OCI-LY1 (cell line): ENCODE data around the gene PLK4.

Experiments used
- H2AFZ ChIP-seq: fragments of 200-600 bp; sonication (generic), shearing (Covaris generic); 2 replicates; pipeline ENCODE4 v1.6.0; 2014; ENCODE audit warnings: antibody characterized with exemption, mild to moderate bottlenecking, low read length
- H3F3A ChIP-seq: fragments of 200-600 bp; sonication (generic), shearing (Covaris generic); 2 replicates; pipeline ENCODE4 v1.6.0; 2014; ENCODE audit warnings: mild to moderate bottlenecking, antibody characterized with exemption, low read length, moderate library complexity; ENCODE audit not compliant: insufficient read depth
- H3K27ac ChIP-seq: fragments of 200-600 bp; sonication (generic); 2 replicates; pipeline ENCODE4 v1.5.1; 2014; ENCODE audit warnings: low read length, mixed run types, mild to moderate bottlenecking, low read depth; ENCODE audit not compliant: poor library complexity, severe bottlenecking
- H3K27me3 ChIP-seq: fragments of 200-600 bp; sonication (generic); 2 replicates; pipeline ENCODE4 v1.6.0; 2014; ENCODE audit warnings: antibody characterized with exemption, mild to moderate bottlenecking, low read length, moderate library complexity; ENCODE audit not compliant: insufficient read depth
- H3K36me3 ChIP-seq: fragments of 200-600 bp; sonication (generic); 2 replicates; pipeline ENCODE4 v1.6.1; 2014; ENCODE audit warnings: mild to moderate bottlenecking, antibody characterized with exemption, low read length, moderate library complexity, mixed read lengths; ENCODE audit not compliant: insufficient read depth
- H3K4me1 ChIP-seq: fragments of 200-600 bp; sonication (generic); 2 replicates; pipeline ENCODE4 v1.5.1; 2014; ENCODE audit warnings: mild to moderate bottlenecking, low read length, moderate library complexity; ENCODE audit not compliant: insufficient read depth, severe bottlenecking
- H3K4me2 ChIP-seq: fragments of 200-600 bp; sonication (generic), shearing (Covaris generic); 2 replicates; pipeline ENCODE4 v1.6.1; 2014; ENCODE audit warnings: low read length
- H3K4me3 ChIP-seq: fragments of 200-600 bp; sonication (generic); 2 replicates; pipeline ENCODE4 v1.5.1; 2014; ENCODE audit warnings: low read length, low read depth, mild to moderate bottlenecking, mixed read lengths; ENCODE audit not compliant: poor library complexity, severe bottlenecking
- H3K79me2 ChIP-seq: fragments of 200-600 bp; shearing (Covaris generic); 2 replicates; pipeline ENCODE4 v1.6.1; 2016; ENCODE audit warnings: mixed run types, low read length, mixed read lengths; ENCODE audit not compliant: insufficient read depth
- H3K9ac ChIP-seq: fragments of 200-600 bp; sonication (generic), shearing (Covaris generic); 2 replicates; pipeline ENCODE4 v1.6.1; 2014; ENCODE audit warnings: mild to moderate bottlenecking, low read length, mixed read lengths
- H3K9me2 ChIP-seq: fragments of 200-600 bp; sonication (generic), shearing (Covaris generic); 2 replicates; pipeline ENCODE4 v1.6.1; 2014; ENCODE audit warnings: low read depth, mild to moderate bottlenecking, low read length, mixed read lengths
- H3K9me3 ChIP-seq: fragments of 200-600 bp; shearing (Covaris generic); 2 replicates; pipeline ENCODE4 v1.6.1; 2014; ENCODE audit warnings: low read length, mixed read lengths
- H4K20me1 ChIP-seq: fragments of 200-600 bp; sonication (generic), shearing (Covaris generic); 2 replicates; pipeline ENCODE4 v1.6.0; 2016; ENCODE audit warnings: mild to moderate bottlenecking, low read length; ENCODE audit not compliant: insufficient read depth
- CTCF ChIP-seq: fragments of 200-600 bp; sonication (generic), shearing (Covaris generic); IDR thresholded peaks from 2 replicates; pipeline ENCODE4 v1.5.1; 2017; ENCODE audit warnings: mild to moderate bottlenecking, antibody characterized with exemption, low read length, moderate library complexity, mixed read lengths
- EZH2 ChIP-seq: fragments of 200-600 bp; sonication (generic), shearing (Covaris generic); IDR thresholded peaks from 2 replicates; pipeline ENCODE4 v1.8.0; 2017; ENCODE audit warnings: borderline replicate concordance, mixed run types, mild to moderate bottlenecking, antibody characterized with exemption, low read length, moderate library complexity, mixed read lengths

Gene PLK4

GRCh38 chr4:127856813-127857447 is 23.8 kb upstream of the PLK4 start:
- Histone ChIP-seq H3F3A (no peaks in the 10 kb centered on the region), H2AFZ (no peak overlapping the region), H3K4me1 (peaks cover 11% of the 10 kb centered on the region), H3K4me3 (no peak overlapping the region), H3K9me3 (peaks cover 5% of the 10 kb centered on the region; the same call in 1 of the 2 replicates), H3K9ac (no peak overlapping the region), H3K27ac (no peak overlapping the region), H4K20me1 (no peaks in the 10 kb centered on the region), H3K4me2 (no peak overlapping the region), H3K27me3 (no peaks in the 10 kb centered on the region), H3K36me3 (no peaks in the 10 kb centered on the region), H3K9me2 (no peaks in the 10 kb centered on the region), H3K79me2 (no peaks in the 10 kb centered on the region)
- no peak for TF ChIP-seq CTCF
- TF ChIP-seq EZH2 = no peak

GRCh38 chr4:127857641-127858040 is 23.1 kb upstream of the PLK4 start:
- H3K4me2 ChIP-seq = no peak overlapping the region

GRCh38 chr4:127868196-127868595 is 12.5 kb upstream of the PLK4 start:
- Histone ChIP-seq H3F3A (no peaks in the 10 kb centered on the region), H3K79me2 (no peaks in the 10 kb centered on the region), H3K27ac (no peak overlapping the region), H3K9me2 (no peaks in the 10 kb centered on the region), H3K9me3 (no peaks in the 10 kb centered on the region), H3K4me2 (no peak overlapping the region), H3K27me3 (no peaks in the 10 kb centered on the region), H3K4me3 (no peak overlapping the region), H3K36me3 (no peaks in the 10 kb centered on the region), H3K4me1 (no peaks in the 10 kb centered on the region), H2AFZ (no peak overlapping the region), H3K9ac (no peak overlapping the region), H4K20me1 (no peaks in the 10 kb centered on the region)
- no peak for TF ChIP-seq CTCF
- no peak for TF ChIP-seq EZH2

More at GRCh38 chr4:127857641-127858040, 23.1 kb upstream of the PLK4 start:
- Histone ChIP-seq H3K36me3 (no peaks in the 10 kb centered on the region), H2AFZ (no peak overlapping the region), H3K27ac (no peak overlapping the region), H3K9me2 (no peaks in the 10 kb centered on the region), H3K27me3 (no peaks in the 10 kb centered on the region), H3K79me2 (no peaks in the 10 kb centered on the region), H3K4me1 (peaks cover 11% of the 10 kb centered on the region), H4K20me1 (no peaks in the 10 kb centered on the region), H3K9ac (no peak overlapping the region), H3K9me3 (0 out of 2 replicates have a peak, but pooled peaks cover 5% of the 10 kb centered on the region), H3F3A (no peaks in the 10 kb centered on the region), H3K4me3 (no peak overlapping the region)
- TF ChIP-seq EZH2 = no peak
- no peak for TF ChIP-seq CTCF
